Measurements from ENCODE around the gene CTNNA2. TPM values are rescaled to one million over a fixed set of nuclear protein-coding genes. Genes with fewer than 3 reads are reported as not detected.

The CTNNA2 gene
- polyA plus RNA-seq, 2 of the 4 experiments (the other 2 are of a cell fraction): 0.50 to 0.94 TPM

GRCh38 chr2:80258341-80258740, 745.5 kb downstream of the CTNNA2 start:
- Histone ChIP-seq H3K9me3 (no peaks in the 10 kb centered on the region), H3K4me3 (no peak overlapping the region), H3K4me2 (no peak overlapping the region), H3K4me1 (no peaks in the 10 kb centered on the region), H3K27ac (no peak overlapping the region)
- ChIA-PET POLR2A (no interaction called here), CTCF (interaction anchor here (0.6 kb wide), 1 partner anchor 9 kb away, joined by 3 read pairs; no protein-coding TSS in a partner anchor)
- WGBS (ENCODE audit: missing lambda C conversion rate): 22% methylated on average over 5 of the region's 5 CpGs
- ATAC-seq (no peak), FAIRE-seq (no peak), DNase-seq (ENCODE audit: low read depth in 1 of 2, low spot score in 1 of 2) (no peak)
- TF ChIP-seq KDM5A (IDR thresholded peaks at IDR 0.05): no peak
- no peak for TF ChIP-seq MAFK (IDR thresholded peaks at IDR 0.05; ENCODE audit: partially characterized antibody)
- TF ChIP-seq RNF2 (IDR thresholded peaks at IDR 0.05; ENCODE audit: borderline replicate concordance, low read depth): no peak
- TF ChIP-seq HES2 (IDR thresholded peaks at IDR 0.05): no peak
- TF ChIP-seq USF2 (IDR thresholded peaks at IDR 0.05): no peak
- TF ChIP-seq EHF (CRISPR knock-in tag; IDR thresholded peaks at IDR 0.05): no peak
- no peak for TF ChIP-seq RARB (CRISPR knock-in tag; IDR thresholded peaks at IDR 0.05)
- no peak for TF ChIP-seq MAZ (IDR thresholded peaks at IDR 0.05; ENCODE audit: borderline replicate concordance, low read depth, low read length)
- TF ChIP-seq E2F6 (IDR thresholded peaks at IDR 0.05; ENCODE audit: borderline replicate concordance, low read depth): no peak
- no peak for TF ChIP-seq PBX3 (IDR thresholded peaks at IDR 0.05)
- TF ChIP-seq MAX (IDR thresholded peaks at IDR 0.05): no peak
- TF ChIP-seq TP53 (CRISPR knock-in tag; IDR thresholded peaks at IDR 0.05): no peak
- TF ChIP-seq KDM1A (IDR thresholded peaks at IDR 0.05; ENCODE audit: low read depth): no peak
- TF ChIP-seq HEYL (CRISPR knock-in tag; IDR thresholded peaks at IDR 0.05): no peak
- no peak for TF ChIP-seq RCOR1 (IDR thresholded peaks at IDR 0.05; ENCODE audit: low read depth, low read length)
- TF ChIP-seq ESRRA (IDR thresholded peaks at IDR 0.05; ENCODE audit: borderline replicate concordance, low read length): no peak
- TF ChIP-seq MYC (IDR thresholded peaks at IDR 0.05; ENCODE audit: borderline replicate concordance, low read length): no peak

GRCh38 chr2:80258793-80259192, 745.9 kb downstream of the CTNNA2 start:
- FAIRE-seq (no peak), ATAC-seq (no peak), DNase-seq (ENCODE audit: low read depth in 1 of 2, low spot score in 1 of 2) (no peak)
- WGBS (ENCODE audit: missing lambda C conversion rate): 28% methylated on average over 5 of the region's 5 CpGs
- Histone ChIP-seq H3K4me2 (no peak overlapping the region), H3K4me1 (no peaks in the 10 kb centered on the region), H3K27ac (no peak overlapping the region), H3K9me3 (0 out of 3 replicates have a peak, but pooled peaks cover under 1% of the 10 kb centered on the region), H3K4me3 (no peak overlapping the region)
- POLR2A ChIA-PET: no interaction called here
- CTCF ChIA-PET: interaction anchor here (0.6 kb wide), 1 partner anchor 9 kb away, joined by 3 read pairs; no protein-coding TSS in a partner anchor
- TF ChIP-seq MYC (IDR thresholded peaks at IDR 0.05; ENCODE audit: borderline replicate concordance, low read length) (no peak), POLR2AphosphoS2 (conservative IDR thresholded peaks at IDR 0.05; ENCODE audit: low read length) (no peak), CTCF (IDR thresholded peaks at IDR 0.05) (no peak), REST (IDR thresholded peaks at IDR 0.05) (no peak), USF2 (IDR thresholded peaks at IDR 0.05) (no peak), EHMT2 (IDR thresholded peaks at IDR 0.05; ENCODE audit: low read depth) (no peak), E2F6 (IDR thresholded peaks at IDR 0.05; ENCODE audit: borderline replicate concordance, low read depth) (no peak), NPAS2 (CRISPR knock-in tag; IDR thresholded peaks at IDR 0.05; ENCODE audit: borderline replicate concordance) (no peak), CHD4 (IDR thresholded peaks at IDR 0.05; ENCODE audit: borderline replicate concordance) (no peak), CBX8 (IDR thresholded peaks at IDR 0.05) (no peak), RARB (CRISPR knock-in tag; IDR thresholded peaks at IDR 0.05) (no peak), RAD21 (conservative IDR thresholded peaks at IDR 0.05 in 1 of 2, IDR thresholded peaks at IDR 0.05 in 1 of 2) (no peak)

Measured in A549 (cell line).